HG03196 (cell line): ENCODE data around the gene PCDHGA7.
"Not testable (repeated sequence)": the region's sequence is repeated elsewhere in the genome, so short reads cannot be mapped to it uniquely, and the experiment has no call there.

Experiments used
- ATAC-seq: cut with Tn5 transposase; IDR thresholded peaks from one replicate; pipeline ENCODE4 v1.9.1; 2021; ENCODE audit not compliant: unreplicated experiment

The PCDHGA7 gene

GRCh38 chr5:141422742-141423291, 40.3 kb downstream of the PCDHGA7 start:
- ATAC-seq = no peak

DNA sequence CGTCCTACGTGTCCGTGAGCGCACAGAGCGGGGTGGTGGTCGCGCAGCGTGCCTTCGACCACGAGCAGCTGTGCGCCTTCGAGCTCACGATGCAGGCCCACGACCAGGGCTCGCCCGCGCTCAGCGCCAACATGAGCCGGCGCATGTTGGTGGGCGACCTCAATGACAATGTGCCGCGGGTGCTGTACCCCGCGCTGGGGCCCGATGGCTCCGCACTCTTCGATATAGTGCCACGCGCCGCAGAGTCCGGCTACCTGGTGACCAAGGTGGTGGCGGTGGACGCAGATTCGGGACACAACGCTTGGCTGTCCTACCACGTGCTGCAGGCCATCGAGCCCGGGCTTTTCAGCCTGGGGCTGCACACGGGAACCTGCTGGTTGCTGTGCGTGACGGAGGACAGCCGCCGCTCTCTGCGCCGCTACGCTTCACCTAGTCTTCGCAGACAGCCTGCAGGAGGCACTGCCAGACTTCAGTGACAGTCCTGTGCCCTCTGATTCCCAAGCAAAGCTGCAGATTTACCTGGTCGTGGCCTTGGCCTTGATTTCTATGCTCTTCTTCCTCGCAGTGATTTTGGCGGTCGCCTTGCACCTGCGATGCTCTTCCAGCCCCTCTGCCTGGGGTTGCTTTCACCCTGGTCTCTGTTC, 45.4 kb downstream of the PCDHGA7 start:
- ATAC-seq = no peak

- ATAC-seq = no peak
These were observed 48.0 kb downstream of the PCDHGA7 start, which contains the start of gene PCDHGA12 for GRCh38 chr5:141430332-141431113. TSS of gene PCDHGA12 (plus strand) at chr5:141430507. CDS start at chr5:141430760, 253 bp downstream.

GRCh38 chr5:141431286-141431685, 48.7 kb downstream of the PCDHGA7 start:
- no peak for ATAC-seq

DNA sequence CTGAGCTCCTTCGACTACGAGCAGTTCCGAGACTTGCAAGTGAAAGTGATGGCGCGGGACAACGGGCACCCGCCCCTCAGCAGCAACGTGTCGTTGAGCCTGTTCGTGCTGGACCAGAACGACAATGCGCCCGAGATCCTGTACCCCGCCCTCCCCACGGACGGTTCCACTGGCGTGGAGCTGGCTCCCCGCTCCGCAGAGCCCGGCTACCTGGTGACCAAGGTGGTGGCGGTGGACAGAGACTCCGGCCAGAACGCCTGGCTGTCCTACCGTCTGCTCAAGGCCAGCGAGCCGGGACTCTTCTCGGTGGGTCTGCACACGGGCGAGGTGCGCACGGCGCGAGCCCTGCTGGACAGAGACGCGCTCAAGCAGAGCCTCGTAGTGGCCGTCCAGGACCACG, 49.8 kb downstream of the PCDHGA7 start:
- not testable (repeated sequence) for ATAC-seq

- not testable (repeated sequence) for ATAC-seq
These were observed 50.2 kb downstream of the PCDHGA7 start for GRCh38 chr5:141432726-141433125.

DNA sequence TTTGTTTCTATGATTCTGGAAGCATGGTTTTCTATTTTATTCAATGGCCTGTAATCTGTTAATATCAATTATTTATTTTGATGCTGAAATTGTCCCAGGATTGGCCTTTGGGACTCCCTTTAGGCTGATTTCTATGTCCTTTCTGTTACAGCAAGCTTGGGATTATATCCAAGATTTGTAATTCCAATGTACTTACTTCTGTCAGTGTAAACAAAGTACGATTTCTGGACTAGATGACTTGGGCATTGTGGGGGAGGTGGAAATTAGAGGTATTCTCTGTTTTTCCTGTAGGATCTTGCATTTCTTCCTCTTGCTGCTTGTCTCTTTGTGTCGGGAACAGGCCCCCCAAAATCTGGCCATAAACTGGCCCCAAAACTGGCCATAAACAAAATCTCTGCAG, 51.5 kb downstream of the PCDHGA7 start:
- no peak for ATAC-seq
